ENCODE data around the gene ETHE1.

Gene ETHE1

DNA sequence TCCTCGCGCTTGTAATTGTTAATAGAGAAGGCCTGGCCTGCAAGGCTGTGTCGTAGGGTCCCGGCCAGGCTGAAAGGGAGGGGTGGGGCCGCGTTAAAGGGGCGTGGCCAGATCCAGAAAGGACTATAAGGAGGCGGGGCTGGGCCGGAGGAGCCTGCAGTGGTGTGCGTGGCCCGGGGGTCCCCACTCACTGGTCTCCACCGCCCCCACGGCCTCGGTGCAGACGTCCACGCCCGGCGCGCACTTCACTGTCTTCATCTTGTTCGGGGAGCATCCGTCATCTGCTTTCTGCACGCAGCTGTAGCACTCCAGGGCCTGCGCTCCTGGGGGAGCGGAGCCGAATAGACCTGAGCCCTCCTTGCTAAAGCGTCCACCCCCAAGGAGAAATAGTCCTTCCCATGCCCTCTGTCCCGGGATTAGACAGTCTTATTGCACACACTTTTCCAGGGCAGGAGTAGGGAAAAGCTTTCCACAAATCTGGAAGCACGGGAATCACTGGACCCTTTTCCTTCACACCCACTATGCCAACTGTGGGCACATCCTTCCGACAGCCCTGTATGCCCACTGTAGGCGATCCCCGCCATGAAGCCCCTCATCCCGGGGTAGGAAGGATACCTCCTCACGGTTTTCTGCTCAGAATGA, 62.7 kb downstream of the ETHE1 start:
- Histone ChIP-seq H3K4me1 (ENCODE audit: control insufficient read depth, insufficient read depth, low read depth, low read length) (peaks cover 18% of the 10 kb centered on the region), H3K4me2 (ENCODE audit: low read length, poor library complexity, severe bottlenecking) (peak overlapping the region; percentile 96), H4K8ac (ENCODE audit: low read length) (peak overlapping the region; percentile 81), H2AFZ (ENCODE audit: low read depth, low read length) (peak overlapping the region; percentile 60), H3K9me3 (ENCODE audit: control insufficient read depth, low read length) (no peaks in the 10 kb centered on the region), H3K14ac (ENCODE audit: low read length in 2 of 2) (no peak overlapping the region), H3K18ac (ENCODE audit: low read depth in 1 of 2, low read length in 2 of 2) (peak overlapping the region in 1 of 2 experiments; percentile 58), H3K79me1 (replicated peaks; ENCODE audit: low read length, poor library complexity, severe bottlenecking) (no peaks in the 10 kb centered on the region), H3K4ac (ENCODE audit: low read depth in 1 of 2, low read length in 2 of 2) (peak overlapping the region in 1 of 2 experiments; percentile 35), H3K36me3 (ENCODE audit: control insufficient read depth in 1 of 2, insufficient read depth in 2 of 2, low read depth in 1 of 2, low read length in 2 of 2) (no peaks in the 10 kb centered on the region), H3K4me3 (ENCODE audit: insufficient read depth in 1 of 2, low read depth in 1 of 2, low read length in 2 of 2) (peak overlapping the region; percentile 71 to 86), H3K27me3 (ENCODE audit: control insufficient read depth in 1 of 2, insufficient read depth in 1 of 2, low read length in 2 of 2) (peaks cover 17 to 31% of the 10 kb centered on the region in 2 experiments), H4K91ac (ENCODE audit: low read length) (no peak overlapping the region), H2BK120ac (ENCODE audit: low read depth, low read length) (no peak overlapping the region), H3K27ac (ENCODE audit: low read length, poor library complexity, severe bottlenecking) (peak overlapping the region; percentile 10), H2BK15ac (ENCODE audit: low read depth, poor library complexity, severe bottlenecking) (no peak overlapping the region), H2BK5ac (ENCODE audit: low read depth, low read length, poor library complexity, severe bottlenecking) (no peak overlapping the region), H3K23ac (ENCODE audit: low read length in 2 of 2) (no peak overlapping the region), H3K9ac (ENCODE audit: low read length) (peak overlapping the region; percentile 61), H2AK5ac (ENCODE audit: low read length, severe bottlenecking) (no peak overlapping the region), H2BK12ac (ENCODE audit: low read length in 2 of 2) (no peak overlapping the region)
- WGBS = 24% methylated on average over 31 of the region's 33 CpGs
- no peak for DNase-seq

- Histone ChIP-seq H3K4me1 (ENCODE audit: control insufficient read depth, insufficient read depth, low read depth, low read length) (peaks cover 18% of the 10 kb centered on the region), H2BK15ac (ENCODE audit: low read depth, poor library complexity, severe bottlenecking) (no peak overlapping the region), H4K8ac (ENCODE audit: low read length) (peak overlapping the region; percentile 73), H2BK12ac (ENCODE audit: low read length in 2 of 2) (no peak overlapping the region), H3K23ac (ENCODE audit: low read length in 2 of 2) (no peak overlapping the region), H2AFZ (ENCODE audit: low read depth, low read length) (peak overlapping the region; percentile 99), H3K9ac (ENCODE audit: low read length) (peak overlapping the region; percentile 61), H3K9me3 (ENCODE audit: control insufficient read depth, low read length) (no peaks in the 10 kb centered on the region), H4K91ac (ENCODE audit: low read length) (no peak overlapping the region), H3K36me3 (ENCODE audit: control insufficient read depth in 1 of 2, insufficient read depth in 2 of 2, low read depth in 1 of 2, low read length in 2 of 2) (no peaks in the 10 kb centered on the region), H2BK120ac (ENCODE audit: low read depth, low read length) (no peak overlapping the region), H3K14ac (ENCODE audit: low read length in 2 of 2) (no peak overlapping the region), H3K27ac (ENCODE audit: low read length, poor library complexity, severe bottlenecking) (peak overlapping the region; percentile 31), H3K79me1 (replicated peaks; ENCODE audit: low read length, poor library complexity, severe bottlenecking) (no peaks in the 10 kb centered on the region), H3K4ac (ENCODE audit: low read depth in 1 of 2, low read length in 2 of 2) (no peak overlapping the region), H2AK5ac (ENCODE audit: low read length, severe bottlenecking) (no peak overlapping the region), H3K27me3 (ENCODE audit: control insufficient read depth in 1 of 2, insufficient read depth in 1 of 2, low read length in 2 of 2) (peaks cover 17 to 31% of the 10 kb centered on the region in 2 experiments), H2BK5ac (ENCODE audit: low read depth, low read length, poor library complexity, severe bottlenecking) (no peak overlapping the region), H3K18ac (ENCODE audit: low read depth in 1 of 2, low read length in 2 of 2) (peak overlapping the region; percentile 58 to 69), H3K4me3 (ENCODE audit: insufficient read depth in 1 of 2, low read depth in 1 of 2, low read length in 2 of 2) (peak overlapping the region; percentile 71 to 86), H3K4me2 (ENCODE audit: low read length, poor library complexity, severe bottlenecking) (peak overlapping the region; percentile 96)
- under 1% methylated on average over 50 of the region's 57 CpGs for WGBS
- DNase-seq = peak; percentile 95
These were observed 63.4 kb downstream of the ETHE1 start for GRCh38 chr19:43463381-43464133.

DNA sequence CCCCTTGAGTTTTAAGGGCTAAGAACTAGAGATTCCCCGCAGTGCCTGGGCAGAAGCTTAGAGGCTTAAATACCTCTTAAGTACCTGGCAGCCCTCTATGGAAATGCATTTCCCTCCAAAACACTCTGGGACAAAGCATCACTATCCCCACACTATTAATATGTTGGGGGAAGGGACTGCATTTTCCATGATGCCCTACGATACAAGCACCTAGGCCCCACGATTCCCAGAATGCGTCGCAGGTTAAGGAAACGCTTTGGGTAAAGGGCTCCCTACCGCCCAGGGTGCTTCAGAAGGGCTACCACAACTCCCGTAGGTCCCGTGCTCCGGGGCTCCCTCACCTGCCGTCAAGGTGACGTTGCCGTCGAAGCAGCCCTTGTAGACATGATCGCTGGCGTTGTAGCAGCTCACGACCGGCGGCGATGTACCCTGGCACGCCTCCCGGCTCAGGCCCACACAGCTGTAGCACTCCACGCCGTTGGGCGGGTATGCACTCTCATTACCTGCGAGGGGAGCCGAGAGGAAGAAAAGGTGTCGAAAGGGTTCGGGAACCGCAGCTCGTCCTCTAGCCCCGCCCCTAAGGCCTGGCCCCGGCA, 64.1 kb downstream of the ETHE1 start:
- no peak overlapping the region for H2AK5ac ChIP-seq (ENCODE audit: low read length, severe bottlenecking)
- H2BK120ac ChIP-seq (ENCODE audit: low read depth, low read length) = no peak overlapping the region
- H3K14ac ChIP-seq (ENCODE audit: low read length in 2 of 2) = peak overlapping the region in 1 of 2 experiments; percentile 77
- peak overlapping the region in 1 of 2 experiments; percentile 47 for H2BK12ac ChIP-seq (ENCODE audit: low read length in 2 of 2)
- no peak overlapping the region for H3K27ac ChIP-seq (ENCODE audit: low read length, poor library complexity, severe bottlenecking)
- H3K4me2 ChIP-seq (ENCODE audit: low read length, poor library complexity, severe bottlenecking) = peak overlapping the region; percentile 96
- H4K91ac ChIP-seq (ENCODE audit: low read length) = no peak overlapping the region
- peak overlapping the region; percentile 91 for H2BK15ac ChIP-seq (ENCODE audit: low read depth, poor library complexity, severe bottlenecking)
- no peaks in the 10 kb centered on the region for H3K36me3 ChIP-seq (ENCODE audit: control insufficient read depth in 1 of 2, insufficient read depth in 2 of 2, low read depth in 1 of 2, low read length in 2 of 2)
- peak overlapping the region; percentile 99 for H2AFZ ChIP-seq (ENCODE audit: low read depth, low read length)
- H3K27me3 ChIP-seq (ENCODE audit: control insufficient read depth in 1 of 2, insufficient read depth in 1 of 2, low read length in 2 of 2) = peaks cover 18 to 31% of the 10 kb centered on the region in 2 experiments
- peak overlapping the region; percentile 71 to 86 for H3K4me3 ChIP-seq (ENCODE audit: insufficient read depth in 1 of 2, low read depth in 1 of 2, low read length in 2 of 2)
- H4K8ac ChIP-seq (ENCODE audit: low read length) = peak overlapping the region; percentile 29
- H3K79me1 ChIP-seq (replicated peaks; ENCODE audit: low read length, poor library complexity, severe bottlenecking) = no peaks in the 10 kb centered on the region
- H3K23ac ChIP-seq (ENCODE audit: low read length in 2 of 2) = peak overlapping the region in 1 of 2 experiments; percentile 67
- peak overlapping the region; percentile 8 to 85 for H3K18ac ChIP-seq (ENCODE audit: low read depth in 1 of 2, low read length in 2 of 2)
- H3K4me1 ChIP-seq (ENCODE audit: control insufficient read depth, insufficient read depth, low read depth, low read length) = peaks cover 18% of the 10 kb centered on the region
- peak overlapping the region; percentile 9 for H2BK5ac ChIP-seq (ENCODE audit: low read depth, low read length, poor library complexity, severe bottlenecking)
- H3K4ac ChIP-seq (ENCODE audit: low read depth in 1 of 2, low read length in 2 of 2) = peak overlapping the region in 1 of 2 experiments; percentile 71
- peak overlapping the region; percentile 14 for H3K9ac ChIP-seq (ENCODE audit: low read length)
- 5% methylated on average over 31 of the region's 33 CpGs for WGBS
- DNase-seq = no peak
- no peaks in the 10 kb centered on the region for H3K9me3 ChIP-seq (ENCODE audit: control insufficient read depth, low read length)

DNA sequence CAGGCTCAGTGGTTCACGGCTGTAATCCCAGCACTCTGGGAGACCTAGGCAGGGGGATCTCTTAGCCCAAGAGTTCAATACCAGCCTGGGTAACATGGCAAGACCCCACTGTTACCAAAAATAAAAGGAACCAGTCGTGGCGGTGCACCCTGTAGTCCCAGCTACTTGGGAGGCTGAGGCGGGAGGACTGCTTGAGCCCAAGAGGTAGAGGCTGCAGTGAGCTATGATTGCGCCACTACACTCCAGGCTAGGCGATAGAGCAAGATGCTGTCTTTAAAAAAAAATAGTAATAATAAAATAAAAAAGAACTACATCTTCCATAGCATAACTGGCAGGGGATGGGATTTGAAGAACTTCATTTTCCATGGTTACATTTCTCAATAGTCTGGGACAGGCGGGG, 64.6 kb downstream of the ETHE1 start:
- WGBS = 95% methylated on average over 5 of the region's 7 CpGs
- no peak for DNase-seq
- H2AFZ ChIP-seq (ENCODE audit: low read depth, low read length) = no peak overlapping the region

More for the DNA sequence above, 64.6 kb downstream of the ETHE1 start:
- Histone ChIP-seq H4K91ac (ENCODE audit: low read length) (no peak overlapping the region), H2BK5ac (ENCODE audit: low read depth, low read length, poor library complexity, severe bottlenecking) (no peak overlapping the region), H2BK120ac (ENCODE audit: low read depth, low read length) (no peak overlapping the region), H2AK5ac (ENCODE audit: low read length, severe bottlenecking) (no peak overlapping the region), H3K4me1 (ENCODE audit: control insufficient read depth, insufficient read depth, low read depth, low read length) (peaks cover 18% of the 10 kb centered on the region), H3K9ac (ENCODE audit: low read length) (no peak overlapping the region), H3K79me1 (replicated peaks; ENCODE audit: low read length, poor library complexity, severe bottlenecking) (no peaks in the 10 kb centered on the region), H3K4me2 (ENCODE audit: low read length, poor library complexity, severe bottlenecking) (no peak overlapping the region), H2BK15ac (ENCODE audit: low read depth, poor library complexity, severe bottlenecking) (no peak overlapping the region), H3K27ac (ENCODE audit: low read length, poor library complexity, severe bottlenecking) (no peak overlapping the region), H3K18ac (ENCODE audit: low read depth in 1 of 2, low read length in 2 of 2) (no peak overlapping the region), H3K36me3 (ENCODE audit: control insufficient read depth in 1 of 2, insufficient read depth in 2 of 2, low read depth in 1 of 2, low read length in 2 of 2) (no peaks in the 10 kb centered on the region), H3K27me3 (ENCODE audit: control insufficient read depth in 1 of 2, insufficient read depth in 1 of 2, low read length in 2 of 2) (peaks cover 22 to 31% of the 10 kb centered on the region in 2 experiments), H3K4ac (ENCODE audit: low read depth in 1 of 2, low read length in 2 of 2) (no peak overlapping the region), H3K14ac (ENCODE audit: low read length in 2 of 2) (no peak overlapping the region), H2BK12ac (ENCODE audit: low read length in 2 of 2) (no peak overlapping the region), H4K8ac (ENCODE audit: low read length) (no peak overlapping the region), H3K4me3 (ENCODE audit: insufficient read depth in 1 of 2, low read depth in 1 of 2, low read length in 2 of 2) (no peak overlapping the region), H3K9me3 (ENCODE audit: control insufficient read depth, low read length) (no peaks in the 10 kb centered on the region), H3K23ac (ENCODE audit: low read length in 2 of 2) (no peak overlapping the region)
